Motor neuron (in vitro differentiated cells): ENCODE data around the gene CYTH3. TPM values are rescaled to one million over a fixed set of nuclear protein-coding genes. Genes with fewer than 3 reads are reported as not detected.
"Not testable (repeated sequence)": the region's sequence is repeated elsewhere in the genome, so short reads cannot be mapped to it uniquely, and the experiment has no call there.

Experiments
- ATAC-seq, 8 experiments: fragments of 200-7000 bp; cut with Tn5 transposase; replicated peaks in 6 of 8; 2 replicates each; pipeline ENCODE4 v1.8.0; 2021; ENCODE audit warnings: mild to moderate bottlenecking in 8 of 8, moderate library complexity in 8 of 8
- H3K27ac ChIP-seq, 2 donors: fragments of 250-450 bp; sonication (Bioruptor Pico); 2 replicates each; pipeline ENCODE4 v1.9.0; 2021; ENCODE audit warnings: antibody characterized with exemption in 2 of 2, mild to moderate bottlenecking in 2 of 2, moderate library complexity in 1 of 2
- H3K4me1 ChIP-seq, 2 donors: fragments of 250-450 bp; sonication (Bioruptor Pico); replicated peaks in 1 of 2; 2 replicates each; pipeline ENCODE4 v1.6.1; 2021; ENCODE audit warnings: antibody characterized with exemption in 2 of 2, mild to moderate bottlenecking in 2 of 2, moderate library complexity in 1 of 2
- H3K4me3 ChIP-seq, 5 donors: fragments of 250-450 bp; sonication (Bioruptor Pico); 2 replicates each; pipeline ENCODE4 v1.9.0; 2021; ENCODE audit warnings: antibody characterized with exemption in 5 of 5, mild to moderate bottlenecking in 5 of 5, moderate library complexity in 4 of 5
- WGBS, 10 experiments: fragments of 450-650 bp; shearing (Covaris generic); methylation state at CpG; one replicate each; pipeline ENCODE4 v1.0.0; 2022; 5-methylcytosine and 5-hydroxymethylcytosine counted together
- in situ Hi-C, 9 experiments: fragments of 400-800 bp; cut with MboI; loops; one replicate each; pipeline ENCODE4 v1.15.0; 2021; ENCODE audit warnings: low sequenced_read_pairs in 9 of 9, low pct_unique_long_range_greater_than_20kb in 2 of 9; ENCODE audit not compliant: unreplicated experiment in 9 of 9
- total RNA-seq, 8 experiments: library from RNA; unstranded; fragments of 300-600 nt; gene quantifications; 2 replicates each; pipeline versions ENCODE4 v1.2.3 to v1.2.4, GENCODE V29; 2022

CYTH3 gene
- total RNA-seq, 8 experiments from 2014 or later, result 7.6 to 20.0 (median 10.5) TPM

- Histone ChIP-seq H3K4me1 (no peaks in the 10 kb centered on the region), H3K27ac (no peak overlapping the region), H3K4me3 (no peak overlapping the region)
- ATAC-seq, result no peak
- 75 to 96% (median 89%) methylated on average over 2 to 24 of the region's 29 CpGs; no CpG with 5 or more reads in 2 of the 10 experiments for WGBS, 10 experiments
- in situ Hi-C loops, result loop anchor here in 3 of 9 experiments (25.0 kb wide), 1 partner anchor 160 kb away; no protein-coding TSS in a partner anchor
Observed at GRCh38 chr7:6151994-6152735, 120.3 kb downstream of the CYTH3 start.

DNA sequence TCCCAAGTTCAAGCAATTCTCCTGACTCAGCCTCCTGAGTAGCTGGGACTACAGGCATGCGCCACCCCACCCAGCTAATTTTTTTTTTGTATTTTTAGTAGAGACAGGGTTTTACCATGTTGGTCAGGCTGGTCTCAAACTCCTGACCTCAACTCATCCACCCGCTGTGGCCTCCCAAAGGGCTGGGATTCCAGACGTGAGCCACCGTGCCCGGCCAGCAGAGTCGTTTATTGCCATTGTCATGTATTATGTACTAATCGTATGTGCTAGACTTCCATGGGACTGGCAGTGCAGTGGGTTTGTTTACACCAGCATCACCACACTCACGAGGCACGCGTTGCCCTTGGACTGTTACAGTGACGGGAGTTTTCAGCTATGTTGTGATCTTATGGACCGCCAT, 120.9 kb downstream of the CYTH3 start:
- ATAC-seq, H3K27ac ChIP-seq, H3K4me3 ChIP-seq, H3K4me1 ChIP-seq: not testable (repeated sequence)
- in situ Hi-C loops, result loop anchor here in 3 of 9 experiments (25.0 kb wide), 1 partner anchor 161 kb away; no protein-coding TSS in a partner anchor
- WGBS, 10 experiments, result 90 to 100% (median 98%) methylated on average over 1 to 8 of the region's 12 CpGs; no CpG with 5 or more reads in 1 of the 10 experiments

GRCh38 chr7:6149996-6150395, 122.4 kb downstream of the CYTH3 start:
- no peak overlapping the region for H3K4me3 ChIP-seq
- in situ Hi-C loops, result loop anchor here in 3 of 9 experiments (25.0 kb wide), 1 partner anchor 162 kb away; no protein-coding TSS in a partner anchor
- no peak overlapping the region for H3K27ac ChIP-seq
- no peaks in the 10 kb centered on the region for H3K4me1 ChIP-seq
- ATAC-seq, result no peak
- 85 to 100% (median 95%) methylated on average over 2 to 8 of the region's 19 CpGs; no CpG with 5 or more reads in 3 of the 10 experiments for WGBS, 10 experiments

DNA sequence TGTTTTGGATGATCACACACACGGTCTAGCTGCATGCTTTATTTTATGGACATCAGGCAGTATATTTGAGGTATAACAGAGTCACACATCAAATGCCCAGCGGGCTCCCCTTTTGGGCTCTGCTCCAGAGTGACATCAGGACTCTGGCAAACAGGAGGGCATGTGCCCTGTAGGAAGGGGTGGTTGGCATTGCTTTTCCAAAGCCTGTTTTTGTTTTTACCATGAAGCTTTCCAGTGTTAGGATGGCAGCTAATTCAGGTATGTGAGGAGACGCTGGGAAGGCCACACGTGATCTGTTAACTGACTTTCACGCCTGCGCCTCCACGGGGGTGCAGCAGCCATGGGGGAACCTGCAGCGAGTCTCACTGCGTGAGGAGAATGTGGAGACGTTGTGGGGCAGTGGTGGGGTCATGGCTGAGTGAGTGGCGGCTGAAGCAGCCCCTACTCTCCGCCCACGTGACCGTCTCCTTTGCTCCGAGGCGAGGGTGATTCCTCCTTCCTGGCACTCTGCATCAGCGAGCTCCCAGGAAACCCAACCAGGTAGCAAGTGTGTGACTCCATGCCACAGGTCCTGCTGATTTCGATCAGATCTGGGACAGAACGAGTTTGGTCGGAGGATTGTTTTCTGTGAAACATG, 123.6 kb downstream of the CYTH3 start:
- in situ Hi-C loops, result no loop called here
- no peak for ATAC-seq
- no peaks in the 10 kb centered on the region for H3K4me1 ChIP-seq
- 40 to 100% (median 94%) methylated on average over 1 to 8 of the region's 20 CpGs; no CpG with 5 or more reads in 1 of the 10 experiments for WGBS, 10 experiments
- H3K27ac ChIP-seq, result no peak overlapping the region
- H3K4me3 ChIP-seq, result no peak overlapping the region

GRCh38 chr7:6147627-6148026, 124.8 kb downstream of the CYTH3 start:
- no peak for ATAC-seq
- Histone ChIP-seq H3K27ac (no peak overlapping the region), H3K4me3 (no peak overlapping the region), H3K4me1 (no peaks in the 10 kb centered on the region)
- in situ Hi-C loops, result no loop called here
- WGBS, 10 experiments, result 80 to 100% (median 90%) methylated on average over 1 to 7 of the region's 8 CpGs; no CpG with 5 or more reads in 3 of the 10 experiments

DNA sequence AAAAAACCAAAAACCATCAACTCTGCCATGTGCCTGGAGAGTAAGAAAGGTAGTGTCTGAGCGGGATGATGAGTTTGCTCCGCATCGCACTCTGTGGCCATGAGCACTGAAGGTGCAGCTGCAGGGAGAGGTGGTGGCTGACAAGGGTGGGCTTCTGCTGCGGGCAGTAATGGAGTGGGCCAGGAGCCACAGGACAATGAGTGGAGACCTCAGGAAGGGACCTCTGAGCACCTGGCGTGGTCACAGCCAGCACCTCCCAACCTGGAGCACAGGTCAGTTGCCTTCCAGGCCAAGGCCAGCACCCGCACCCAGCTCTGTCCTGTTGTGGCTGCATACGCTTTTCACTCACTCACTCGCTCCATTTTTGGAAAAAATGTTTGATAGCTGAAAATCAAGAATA, 125.8 kb downstream of the CYTH3 start:
- WGBS, 10 experiments, result 87 to 100% (median 100%) methylated on average over 1 to 7 of the region's 8 CpGs; no CpG with 5 or more reads in 2 of the 10 experiments
- in situ Hi-C loops, result no loop called here
- Histone ChIP-seq H3K4me1 (no peaks in the 10 kb centered on the region), H3K4me3 (no peak overlapping the region), H3K27ac (no peak overlapping the region)
- ATAC-seq, result no peak

- Histone ChIP-seq H3K27ac (no peak overlapping the region), H3K4me1 (no peaks in the 10 kb centered on the region), H3K4me3 (no peak overlapping the region)
- WGBS, 10 experiments, result 79 to 100% (median 92%) methylated on average over 2 to 8 of the region's 8 CpGs
- in situ Hi-C loops, result no loop called here
- no peak for ATAC-seq
Observed at GRCh38 chr7:6143997-6144396, 128.4 kb downstream of the CYTH3 start.

DNA sequence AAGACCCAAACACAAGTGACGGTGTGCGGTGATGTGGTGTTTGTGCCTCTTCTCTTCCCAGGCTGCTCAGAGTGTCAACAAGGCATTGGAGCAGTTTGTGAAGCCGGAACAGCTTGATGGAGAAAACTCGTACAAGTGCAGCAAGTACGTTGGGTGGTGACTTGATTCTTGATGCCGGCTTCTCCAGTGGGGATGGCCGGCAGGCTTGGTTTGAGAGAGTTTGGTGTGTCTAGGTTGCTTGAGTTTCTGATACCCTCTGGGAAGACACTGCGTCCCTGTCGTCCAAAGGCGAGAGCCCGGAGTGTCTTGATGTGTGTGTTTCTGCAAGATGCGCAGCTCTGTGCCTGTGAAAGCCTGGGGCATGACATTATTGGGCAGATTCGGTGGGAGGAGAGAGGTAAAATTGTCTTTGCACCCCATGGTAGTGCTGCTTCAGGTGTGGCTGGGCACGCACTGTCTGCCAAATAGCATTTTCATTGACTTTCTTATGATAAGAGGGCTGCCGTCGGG, 129.5 kb downstream of the CYTH3 start:
- ATAC-seq, result no peak

GRCh38 chr7:6139189-6139996, 133.0 kb downstream of the CYTH3 start:
- 81 to 100% (median 93%) methylated on average over 5 to 16 of the region's 17 CpGs; no CpG with 5 or more reads in 3 of the 10 experiments for WGBS, 10 experiments
- ATAC-seq, result no peak
- H3K4me3 ChIP-seq, result no peak overlapping the region
- no peaks in the 10 kb centered on the region for H3K4me1 ChIP-seq
- in situ Hi-C loops, result no loop called here
- H3K27ac ChIP-seq, result no peak overlapping the region

More for the DNA sequence above, 129.5 kb downstream of the CYTH3 start:
- 90 to 100% (median 95%) methylated on average over 2 to 8 of the region's 16 CpGs; no CpG with 5 or more reads in 4 of the 10 experiments for WGBS, 10 experiments
- in situ Hi-C loops, result no loop called here
- Histone ChIP-seq H3K4me1 (no peaks in the 10 kb centered on the region), H3K4me3 (no peak overlapping the region), H3K27ac (no peak overlapping the region)

DNA sequence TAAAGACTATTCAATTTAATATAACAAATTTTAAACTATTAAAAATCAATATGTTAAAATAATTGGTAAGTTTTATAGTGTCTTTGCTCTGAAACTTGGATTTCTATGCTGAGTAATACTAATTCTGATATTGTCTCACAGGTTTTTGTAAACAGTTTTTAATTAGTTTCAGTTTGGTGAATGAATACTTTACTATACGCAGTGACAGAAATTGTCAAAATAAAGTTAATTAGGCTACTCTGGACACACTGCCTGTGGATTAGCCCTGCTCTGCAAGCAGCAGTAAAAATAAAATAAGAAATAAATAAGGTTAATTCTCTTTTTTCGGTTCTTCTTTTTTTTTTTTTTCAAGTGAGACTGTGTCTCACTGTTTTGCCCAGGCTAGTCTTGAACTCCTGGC, 135.9 kb downstream of the CYTH3 start:
- 74 to 100% (median 96%) methylated on average over 1 to 2 of the region's 2 CpGs for WGBS, 10 experiments

DNA sequence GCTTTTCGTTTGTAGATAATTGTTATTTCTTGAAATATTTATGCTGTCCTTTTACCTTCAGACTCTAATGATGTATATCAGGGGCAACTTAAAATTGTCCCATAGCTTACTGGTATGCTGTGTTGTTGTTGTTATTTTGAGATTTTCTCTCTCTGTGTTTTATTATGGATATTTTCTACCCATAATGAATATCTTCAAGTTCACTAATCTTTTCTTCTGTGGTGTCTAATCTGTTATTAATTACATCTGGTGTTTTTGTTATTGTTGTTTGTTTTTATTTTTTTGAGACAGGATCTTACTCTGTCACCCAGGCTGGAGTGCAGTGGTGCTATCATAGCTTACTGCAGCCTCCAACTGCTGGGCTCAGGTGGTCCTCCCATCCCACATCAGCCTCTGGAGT, 139.2 kb downstream of the CYTH3 start:
- no peak overlapping the region for H3K4me3 ChIP-seq
- no peak for ATAC-seq
- 60 to 100% (median 92%) methylated on average over 1 of the region's 1 CpG; no CpG with 5 or more reads in 1 of the 10 experiments for WGBS, 10 experiments
- in situ Hi-C loops, result no loop called here
- no peaks in the 10 kb centered on the region for H3K4me1 ChIP-seq
- no peak overlapping the region for H3K27ac ChIP-seq

More for the DNA sequence above, 135.9 kb downstream of the CYTH3 start:
- no peak overlapping the region for H3K4me3 ChIP-seq
- in situ Hi-C loops, result no loop called here
- no peaks in the 10 kb centered on the region for H3K4me1 ChIP-seq
- ATAC-seq, result no peak
- H3K27ac ChIP-seq, result no peak overlapping the region

GRCh38 chr7:6130007-6130587, 142.3 kb downstream of the CYTH3 start:
- WGBS, 10 experiments, result 80 to 100% (median 92%) methylated on average over 1 to 8 of the region's 10 CpGs; no CpG with 5 or more reads in 4 of the 10 experiments
- H3K27ac ChIP-seq, result no peak overlapping the region
- no peak overlapping the region for H3K4me3 ChIP-seq
- no peaks in the 10 kb centered on the region for H3K4me1 ChIP-seq
- in situ Hi-C loops, result no loop called here
- ATAC-seq, result no peak
